Measurements from ENCODE around the gene KIF18B.

Gene KIF18B

GRCh38 chr17:44903012-44903685 lies 44.4 kb downstream of the KIF18B start:
- no peak for DNase-seq

DNA sequence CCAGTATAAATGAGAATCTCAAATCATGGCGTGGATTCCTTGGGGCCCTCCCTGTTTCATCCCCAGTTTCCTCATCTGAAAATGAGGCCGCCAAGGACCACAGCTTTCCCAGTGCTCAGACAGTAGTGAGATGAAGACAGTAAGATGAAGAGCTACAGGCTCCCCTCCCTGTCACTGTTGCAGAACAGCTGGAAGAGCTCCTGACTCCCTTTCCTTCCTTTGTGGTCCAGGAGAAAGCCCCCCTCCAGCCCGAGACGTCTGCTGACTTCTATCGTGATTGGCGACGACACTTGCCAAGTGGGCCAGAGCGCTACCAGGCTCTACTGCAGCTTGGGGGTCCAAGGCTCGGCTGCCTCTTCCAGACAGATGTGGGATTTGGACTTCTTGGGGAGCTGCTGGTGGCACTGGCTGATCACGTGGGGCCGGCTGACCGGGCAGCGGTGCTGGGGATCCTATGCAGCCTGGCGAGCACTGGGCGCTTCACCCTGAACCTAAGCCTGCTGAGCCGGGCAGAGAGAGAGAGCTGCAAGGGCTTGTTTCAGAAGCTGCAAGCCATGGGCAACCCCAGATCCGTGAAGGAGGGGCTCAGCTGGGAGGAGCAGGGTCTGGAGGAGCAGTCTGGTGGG lies 45.3 kb downstream of the KIF18B start:
- no peak for DNase-seq

- peak; percentile 12 for DNase-seq
These were observed 46.1 kb downstream of the KIF18B start for GRCh38 chr17:44901411-44901921.

DNA sequence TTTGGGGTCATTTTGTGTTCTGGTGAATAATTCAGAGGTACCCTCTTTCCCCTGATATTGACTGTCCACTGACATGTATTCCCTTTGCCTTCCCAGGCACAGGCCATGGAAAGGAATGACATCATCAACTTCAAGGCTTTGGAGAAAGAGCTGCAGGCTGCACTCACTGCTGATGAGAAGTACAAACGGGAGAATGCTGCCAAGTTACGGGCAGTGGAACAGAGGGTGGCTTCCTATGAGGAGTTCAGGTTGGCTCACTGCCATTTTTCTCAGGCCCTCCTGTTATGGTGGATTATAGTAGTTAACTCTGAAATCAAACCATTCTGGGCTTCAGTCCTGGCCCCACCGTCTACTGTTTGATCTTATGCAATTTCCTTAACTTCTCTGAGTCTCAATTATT lies 46.7 kb downstream of the KIF18B start:
- no peak for DNase-seq

DNA sequence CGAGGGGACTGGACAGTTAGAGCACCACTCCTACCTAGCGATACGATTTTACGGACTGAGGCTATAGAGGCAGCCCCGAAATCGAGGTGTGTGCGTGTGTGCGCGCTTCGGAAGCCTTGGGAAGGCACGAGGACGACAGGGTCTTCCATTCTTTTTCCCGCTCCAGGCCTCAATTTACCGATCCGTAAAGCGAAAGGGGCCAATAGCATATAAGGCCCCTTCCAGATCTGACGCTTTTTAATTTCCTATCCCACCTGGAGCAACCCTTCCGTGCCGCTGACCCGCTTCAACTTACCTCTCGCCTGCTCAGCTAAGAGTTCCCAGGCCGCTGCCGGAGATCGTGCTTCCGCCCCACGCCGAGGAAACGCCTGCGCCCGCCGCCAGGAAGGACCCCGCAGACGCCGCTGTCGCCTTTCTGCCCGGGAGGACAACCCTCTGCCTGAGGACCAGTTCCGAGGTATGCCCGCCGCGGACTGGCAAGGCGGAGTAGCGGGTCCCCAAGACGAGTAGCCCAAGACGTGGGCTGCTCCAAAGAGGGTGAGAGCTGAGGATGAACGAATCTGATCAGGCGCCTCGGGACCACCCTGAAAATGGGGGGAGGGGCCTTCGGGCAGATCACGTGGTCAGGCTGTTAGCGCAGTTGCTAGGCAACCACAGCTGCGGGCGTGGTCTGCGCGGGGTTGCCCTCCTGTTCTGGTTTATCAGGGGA lies 48.3 kb downstream of the KIF18B start, which contains the start of gene EFTUD2:
Gene EFTUD2 (minus strand): TSS at position 372 of the 709 bp plus-strand sequence. CDS start 4,924 bp downstream, outside the sequence.
- peak; percentile 85 for DNase-seq

- DNase-seq = no peak
These were observed 48.9 kb downstream of the KIF18B start for GRCh38 chr17:44898768-44899073.

- DNase-seq = no peak
These were observed 52.9 kb downstream of the KIF18B start for GRCh38 chr17:44894642-44895041.

DNA sequence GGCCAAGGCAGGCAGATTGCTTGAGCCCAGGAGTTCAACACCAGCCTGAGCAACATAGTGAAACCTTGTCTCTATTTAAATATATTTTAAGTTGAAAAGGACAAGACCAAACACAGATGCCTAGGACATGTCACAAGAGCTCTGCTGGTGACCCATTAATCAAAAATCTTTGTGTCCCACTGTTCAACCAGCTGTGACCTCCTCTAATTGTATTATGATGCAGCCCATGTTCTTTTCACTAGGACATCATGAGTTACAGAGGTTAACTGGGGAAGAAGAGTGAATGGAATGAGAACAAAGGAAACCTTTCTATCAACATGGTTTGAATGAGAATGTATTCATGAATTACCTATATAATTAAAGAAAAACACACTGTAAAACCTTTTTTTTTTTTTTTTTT lies 55.3 kb downstream of the KIF18B start:
- DNase-seq = no peak

DNA sequence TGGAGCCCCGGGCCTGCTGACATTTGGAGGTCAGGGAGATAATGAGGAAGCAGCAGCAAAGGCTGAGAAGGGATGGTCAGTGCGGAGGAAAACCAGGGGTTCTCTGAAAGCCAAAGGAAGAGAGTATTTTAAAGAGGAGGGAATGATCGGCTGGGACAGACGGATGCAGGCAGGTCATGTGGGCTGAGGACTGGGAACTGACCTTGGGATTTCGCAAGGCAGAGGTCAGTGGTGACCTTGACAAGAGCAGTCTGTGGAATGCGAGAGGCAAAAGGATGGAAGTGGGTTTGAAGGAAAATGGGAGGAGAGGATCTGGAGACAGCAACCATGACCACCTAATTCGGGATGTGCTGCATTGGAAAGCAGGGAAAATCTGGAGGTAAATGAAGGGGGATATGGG lies 58.6 kb downstream of the KIF18B start:
- no peak for DNase-seq

GRCh38 chr17:44887971-44888954 lies 59.3 kb downstream of the KIF18B start:
- no peak for DNase-seq

DNA sequence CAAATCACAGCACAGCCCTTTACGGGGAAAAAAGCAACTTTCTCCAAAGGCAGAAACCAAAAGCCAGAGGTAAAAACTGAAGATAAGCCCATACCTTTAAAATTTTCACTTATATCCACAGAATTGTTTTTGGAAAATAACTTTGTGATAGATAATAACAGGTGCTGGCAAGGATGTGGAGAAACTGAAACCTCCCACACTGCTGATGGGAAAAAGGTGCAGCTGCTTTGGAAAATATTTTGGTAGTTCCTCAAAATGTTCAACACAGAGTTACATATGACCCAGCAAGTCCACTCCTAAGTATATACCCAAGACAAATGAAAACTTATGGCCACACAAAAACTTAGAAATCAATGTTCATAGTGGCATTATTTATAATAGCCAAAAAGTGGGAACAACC lies 60.6 kb downstream of the KIF18B start:
- no peak for DNase-seq

DNA sequence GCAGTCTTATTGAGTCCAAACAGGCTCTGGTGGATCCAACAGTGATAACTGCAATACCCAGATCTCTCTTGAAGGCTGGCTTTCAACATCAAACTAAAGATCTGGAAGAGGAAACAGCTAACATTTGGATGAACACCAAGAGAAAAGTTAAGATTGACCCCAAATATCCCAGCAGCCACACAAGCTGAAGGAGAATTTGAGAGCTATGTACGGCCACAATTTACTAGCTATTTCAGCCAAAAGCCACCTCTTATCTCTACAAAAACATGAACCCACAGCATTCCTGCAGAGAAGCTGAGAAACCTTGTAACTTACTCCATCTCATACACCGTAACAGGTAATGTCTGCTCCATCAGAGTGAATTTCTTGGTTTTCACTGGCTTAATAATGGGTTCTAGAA lies 62.6 kb downstream of the KIF18B start:
- DNase-seq = no peak

GRCh38 chr17:44881145-44881544 lies 66.4 kb downstream of the KIF18B start:
- DNase-seq = no peak

- DNase-seq = no peak
These were observed 67.5 kb downstream of the KIF18B start for GRCh38 chr17:44880062-44880461.

- no peak for DNase-seq
These were observed 68.2 kb downstream of the KIF18B start for GRCh38 chr17:44879376-44879775.

DNA sequence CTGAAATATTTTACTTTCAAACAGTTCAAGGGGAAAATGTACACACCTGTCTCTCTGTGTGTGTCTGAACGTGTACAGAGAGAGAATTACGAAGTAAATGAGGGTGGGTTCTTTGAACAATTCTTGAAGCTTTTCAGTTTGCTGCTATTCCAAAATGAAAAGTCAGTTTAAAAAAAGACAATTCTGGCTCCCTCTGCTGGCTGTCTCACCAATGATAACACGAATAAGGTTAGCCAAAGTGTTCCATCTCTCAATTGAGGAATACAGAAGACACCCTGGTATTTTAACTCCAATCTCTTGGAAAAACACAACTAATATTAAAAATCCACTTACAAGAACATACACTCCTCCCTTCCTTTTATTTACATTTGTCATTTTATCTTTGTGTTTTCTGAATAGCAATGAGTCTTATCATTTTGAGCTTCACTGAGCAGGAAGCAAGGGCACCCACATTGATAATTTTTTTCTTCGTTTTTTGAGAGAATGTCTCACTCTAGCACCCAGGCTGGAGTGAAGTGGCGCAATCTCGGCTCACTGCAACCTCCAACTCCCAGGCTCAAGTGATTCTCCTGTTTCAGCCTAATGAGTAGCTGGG lies 68.8 kb downstream of the KIF18B start:
- no peak for DNase-seq

DNA sequence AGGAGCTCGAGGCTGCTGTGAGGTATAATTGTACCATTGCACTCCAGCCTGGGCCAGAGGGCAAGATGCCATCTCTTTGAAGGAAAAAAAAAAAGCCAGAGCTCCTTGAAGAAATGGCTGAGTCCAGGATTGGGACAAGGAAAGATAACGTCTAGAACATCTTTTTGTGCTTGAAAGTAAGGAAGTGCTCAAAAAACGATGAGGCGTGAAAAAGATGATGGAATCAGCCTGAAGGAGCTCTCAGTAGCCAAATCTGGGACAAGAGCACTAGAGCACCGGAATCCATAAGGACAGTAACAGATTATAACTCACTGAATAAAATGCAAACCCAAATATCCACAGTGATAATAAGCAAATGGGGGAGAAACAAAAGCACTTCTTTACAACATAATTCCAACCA lies 70.5 kb downstream of the KIF18B start:
- no peak for DNase-seq

- no peak for DNase-seq
These were observed 71.8 kb downstream of the KIF18B start for GRCh38 chr17:44875761-44876160.

All from SHP77 treated with DMSO at 0.1 percent for 48 hours (cell line).